Upper lobe of left lung (tissue), 6 donors: ENCODE measurements around the gene ALDH3A2. TPM values are rescaled to one million over a fixed set of nuclear protein-coding genes. Genes with fewer than 3 reads are reported as not detected.

Experiments used
- ATAC-seq, 2 donors: fragments of 200-7000 bp; cut with Tn5 transposase; one replicate each; pipeline ENCODE4 v1.9.1; 2022; ENCODE audit warnings: mild to moderate bottlenecking in 2 of 2, moderate library complexity in 2 of 2; ENCODE audit not compliant: low FRiP score in 2 of 2
- DNase-seq, 2 donors: peaks; one replicate each; pipeline ENCODE4 v3.0.0-alpha.2; 2019 to 2020
- H3K27ac ChIP-seq, 4 donors: fragments of 200-600 bp; sonication (generic); one replicate each; pipeline ENCODE4 v1.5.1; 2016 to 2019
- H3K27me3 ChIP-seq, 4 donors: fragments of 200-600 bp; sonication (generic); one replicate each; pipeline ENCODE4 v1.5.1; 2017 to 2019
- H3K36me3 ChIP-seq, 4 donors: fragments of 200-600 bp; sonication (generic); one replicate each; pipeline ENCODE4 v1.5.1; 2016 to 2019
- H3K4me1 ChIP-seq, 4 donors: fragments of 200-600 bp; sonication (generic); one replicate each; pipeline ENCODE4 v1.5.1; 2018 to 2019
- H3K4me3 ChIP-seq, 4 donors: fragments of 200-600 bp; sonication (generic); one replicate each; pipeline ENCODE4 v1.5.1; 2017 to 2019; ENCODE audit warnings: mild to moderate bottlenecking in 2 of 4, moderate library complexity in 1 of 4
- H3K9me3 ChIP-seq, 4 donors: fragments of 200-600 bp; sonication (generic); one replicate each; pipeline ENCODE4 v1.5.1; 2018 to 2019
- CTCF ChIP-seq, 6 experiments: fragments of 450-650 bp in 4 of 6; fragments of 200-600 bp in 2 of 6; sonication (generic) in 2 of 6; IDR thresholded peaks; one replicate each; pipeline ENCODE4 v1.5.1; 2016 to 2019; ENCODE audit warnings: antibody characterized with exemption in 6 of 6
- EP300 ChIP-seq, 4 donors: sonication (generic); formaldehyde crosslinking; IDR thresholded peaks; one replicate each; pipeline ENCODE4 v1.5.1; 2017; ENCODE audit warnings: antibody characterized with exemption in 4 of 4, control low read depth in 2 of 4
- POLR2A ChIP-seq, 4 donors: fragments of 450-650 bp; IDR thresholded peaks; one replicate each; pipeline ENCODE4 v1.5.1; 2016 to 2017; ENCODE audit warnings: antibody characterized with exemption in 4 of 4, mild to moderate bottlenecking in 2 of 4
- POLR2AphosphoS5 ChIP-seq, 2 donors: sonication (generic); formaldehyde crosslinking; IDR thresholded peaks; one replicate each; pipeline ENCODE4 v1.5.1; 2017; ENCODE audit warnings: antibody characterized with exemption in 2 of 2
- WGBS, 2 donors: methylation state at CpG; one replicate each; pipeline ENCODE4 v1.1.5; 2017 to 2018; 5-methylcytosine and 5-hydroxymethylcytosine counted together
- total RNA-seq, 6 donors: library from RNA; depleted of rRNA in 4 of 6; stranded (reverse); fragments of >200 nt in 4 of 6; gene quantifications; one replicate each; pipeline versions ENCODE4 v1.1.0 to v1.2.1, GENCODE V29; 2016 to 2021
- donor health status: DM: no; HTN: no; CAD: no; lungs with moderate emphysema.
- donor health status: DM: no; HTN: yes; CAD: no; lungs with severe emphysema.

Gene ALDH3A2
- total RNA-seq, 6 donors from 2014 or later = 116 to 313 (median 194) TPM

- no peak overlapping the region for H3K4me3 ChIP-seq
- peaks cover 0 to 59% (median 7%) of the 10 kb centered on the region in 4 donors for H3K36me3 ChIP-seq
- ATAC-seq = peak; percentile 38 to 72
- TF ChIP-seq POLR2A (IDR thresholded peaks at IDR 0.05) (no peak), EP300 (IDR thresholded peaks at IDR 0.05) (peak in 3 of 4 donors; percentile 21 to 28 (median 24)), POLR2AphosphoS5 (IDR thresholded peaks at IDR 0.05) (no peak), CTCF (IDR thresholded peaks at IDR 0.05) (no peak)
- DNase-seq = peak in 1 of 2 donors; percentile 63
- no peaks in the 10 kb centered on the region for H3K9me3 ChIP-seq
- WGBS, 2 donors = 56 to 66% methylated on average over 3 of the region's 3 CpGs
- H3K4me1 ChIP-seq = peaks cover 4 to 26% (median 18%) of the 10 kb centered on the region in 4 donors
- no peaks in the 10 kb centered on the region for H3K27me3 ChIP-seq
- peak overlapping the region in 2 of 4 donors; percentile 5 to 67 for H3K27ac ChIP-seq
These were observed 25.1 kb downstream of the ALDH3A2 start for GRCh38 chr17:19673623-19674022.

- ATAC-seq (peak in 1 of 2 donors; percentile 75), DNase-seq (peak in 1 of 2 donors; percentile 68)
- no peaks in the 10 kb centered on the region for H3K27me3 ChIP-seq
- H3K4me1 ChIP-seq = peaks cover 0 to 19% (median 12%) of the 10 kb centered on the region in 4 donors
- H3K36me3 ChIP-seq = peaks cover 0 to 51% (median 5%) of the 10 kb centered on the region in 4 donors
- no peak overlapping the region for H3K4me3 ChIP-seq
- H3K9me3 ChIP-seq = no peaks in the 10 kb centered on the region
- 84 to 91% methylated on average over 4 of the region's 4 CpGs for WGBS, 2 donors
- H3K27ac ChIP-seq = no peak overlapping the region
- TF ChIP-seq POLR2AphosphoS5 (IDR thresholded peaks at IDR 0.05) (peak in 1 of 2 donors; percentile 11), EP300 (IDR thresholded peaks at IDR 0.05) (no peak), CTCF (IDR thresholded peaks at IDR 0.05) (peak in 1 of 6 experiments; percentile 18), POLR2A (IDR thresholded peaks at IDR 0.05) (no peak)
These were observed 28.3 kb downstream of the ALDH3A2 start for GRCh38 chr17:19676896-19677295.

- peaks cover 0 to 42% (median 4%) of the 10 kb centered on the region in 4 donors for H3K36me3 ChIP-seq
These were observed 29.3 kb downstream of the ALDH3A2 start for GRCh38 chr17:19677736-19678379.

GRCh38 chr17:19678581-19679453 lies 30.3 kb downstream of the ALDH3A2 start:
- 93 to 95% methylated on average over 15 to 18 of the region's 18 CpGs for WGBS, 2 donors
- no peaks in the 10 kb centered on the region for H3K27me3 ChIP-seq
- H3K9me3 ChIP-seq = no peaks in the 10 kb centered on the region
- no peak overlapping the region for H3K4me3 ChIP-seq
- peaks cover 0 to 7% (median 3%) of the 10 kb centered on the region in 4 donors for H3K4me1 ChIP-seq
- no peak for TF ChIP-seq EP300 (IDR thresholded peaks at IDR 0.05)
- TF ChIP-seq POLR2A (IDR thresholded peaks at IDR 0.05) = no peak
- TF ChIP-seq CTCF (IDR thresholded peaks at IDR 0.05) = no peak
- TF ChIP-seq POLR2AphosphoS5 (IDR thresholded peaks at IDR 0.05) = no peak
- peak overlapping the region in 1 of 4 donors; percentile 43 for H3K27ac ChIP-seq
- ATAC-seq (no peak), DNase-seq (peak in 1 of 2 donors; percentile 36)
- peaks cover 0 to 39% (median 4%) of the 10 kb centered on the region in 4 donors for H3K36me3 ChIP-seq

More at GRCh38 chr17:19677736-19678379, 29.3 kb downstream of the ALDH3A2 start:
- no peaks in the 10 kb centered on the region for H3K9me3 ChIP-seq
- ATAC-seq = no peak
- no peak for TF ChIP-seq EP300 (IDR thresholded peaks at IDR 0.05)
- TF ChIP-seq CTCF (IDR thresholded peaks at IDR 0.05) = no peak
- TF ChIP-seq POLR2A (IDR thresholded peaks at IDR 0.05) = no peak
- TF ChIP-seq POLR2AphosphoS5 (IDR thresholded peaks at IDR 0.05) = no peak
- H3K27me3 ChIP-seq = no peaks in the 10 kb centered on the region
- peaks cover 0 to 9% (median 3%) of the 10 kb centered on the region in 4 donors for H3K4me1 ChIP-seq
- whole genome bisulfite sequencing, 2 donors = 90 to 98% methylated on average over 2 to 5 of the region's 5 CpGs
- no peak for DNase-seq
- no peak overlapping the region for H3K4me3 ChIP-seq
- H3K27ac ChIP-seq = peak overlapping the region in 1 of 4 donors; percentile 43
